HuH-7.5 (cell line): ENCODE measurements around the gene RBM20.

Experiments
- DNase-seq: peaks from one replicate; pipeline ENCODE4 v3.0.0; 2011; ENCODE audit warnings: low spot score

Gene RBM20

GRCh38 chr10:110679486-110680272 lies 35.5 kb downstream of the RBM20 start:
- DNase-seq = no peak

GRCh38 chr10:110680273-110681020 lies 36.3 kb downstream of the RBM20 start:
- DNase-seq = no peak

GRCh38 chr10:110681023-110681681 lies 37.0 kb downstream of the RBM20 start:
- peak; percentile 77 for DNase-seq

GRCh38 chr10:110682348-110682747 lies 38.2 kb downstream of the RBM20 start:
- no peak for DNase-seq

- DNase-seq = no peak
Measured at GRCh38 chr10:110684800-110685446, 40.8 kb downstream of the RBM20 start.

GRCh38 chr10:110686047-110686446 lies 41.9 kb downstream of the RBM20 start:
- DNase-seq = no peak

- DNase-seq = no peak
Measured at GRCh38 chr10:110686949-110687348, 42.8 kb downstream of the RBM20 start.

GRCh38 chr10:110687400-110687799 lies 43.3 kb downstream of the RBM20 start:
- no peak for DNase-seq

GRCh38 chr10:110691139-110691538 lies 47.0 kb downstream of the RBM20 start:
- DNase-seq = no peak

GRCh38 chr10:110694263-110694662 lies 50.1 kb downstream of the RBM20 start:
- no peak for DNase-seq

GRCh38 chr10:110694820-110695538 lies 50.8 kb downstream of the RBM20 start:
- DNase-seq = no peak

GRCh38 chr10:110695539-110695886 lies 51.4 kb downstream of the RBM20 start:
- no peak for DNase-seq

GRCh38 chr10:110696436-110696835 lies 52.3 kb downstream of the RBM20 start:
- DNase-seq = no peak

- DNase-seq = no peak
Measured at GRCh38 chr10:110698340-110698739, 54.2 kb downstream of the RBM20 start.

- DNase-seq = no peak
Measured at GRCh38 chr10:110698782-110699201, 54.7 kb downstream of the RBM20 start.

GRCh38 chr10:110699859-110700468 lies 55.8 kb downstream of the RBM20 start:
- DNase-seq = no peak

- DNase-seq = no peak
Measured at GRCh38 chr10:110700947-110701616, 56.9 kb downstream of the RBM20 start.

- DNase-seq = no peak
Measured at GRCh38 chr10:110701617-110701971, 57.5 kb downstream of the RBM20 start.

GRCh38 chr10:110704070-110704469 lies 59.9 kb downstream of the RBM20 start:
- DNase-seq = no peak

GRCh38 chr10:110704906-110705476 lies 60.9 kb downstream of the RBM20 start:
- no peak for DNase-seq
